CD4-positive, alpha-beta T cell (primary cell): ENCODE data around the gene SLC5A11. TPM values are rescaled to one million over a fixed set of nuclear protein-coding genes. Genes with fewer than 3 reads are reported as not detected.

ENCODE experiments used
- ATAC-seq: fragments of 200-7000 bp; cut with Tn5 transposase; one replicate; pipeline ENCODE4 v1.10.0; 2022; ENCODE audit warnings: mild to moderate bottlenecking; ENCODE audit not compliant: poor library complexity
- CTCF ChIA-PET: fragments of 350-600 bp; sonication (Branson Sonifier 250); formaldehyde crosslinking; loops from one replicate; lab custom pipeline; 2021; ENCODE audit warnings: antibody characterized with exemption, inconsistent platforms; lab: Charles Lee
- POLR2A ChIA-PET: fragments of 350-600 bp; sonication (Branson Sonifier 250); formaldehyde crosslinking; loops from one replicate; lab custom pipeline; 2021; ENCODE audit warnings: antibody characterized with exemption, inconsistent platforms; lab: Charles Lee
- DNase-seq, 14 experiments: peaks; one replicate each; pipeline ENCODE4 v3.0.0-alpha.2; 2013 to 2020; ENCODE audit warnings: mixed read lengths in 2 of 14
- H3K27ac ChIP-seq, 2 donors: one replicate each; pipeline versions ENCODE4 v1.5.1 to v1.7.0; 2013; ENCODE audit warnings: low read length in 2 of 2, low read depth in 1 of 2, mild to moderate bottlenecking in 1 of 2
- H3K27me3 ChIP-seq, 2 experiments: 1 replicate in 1 of 2; 2 replicates in 1 of 2; pipeline versions ENCODE4 v1.6.1 to v1.7.0; 2013; ENCODE audit warnings: low read length in 2 of 2, control low read depth in 1 of 2, mild to moderate bottlenecking in 1 of 2, moderate library complexity in 1 of 2; ENCODE audit not compliant: insufficient read depth in 2 of 2, control insufficient read depth in 1 of 2
- H3K36me3 ChIP-seq: one replicate; pipeline ENCODE4 v1.6.1; 2013; ENCODE audit warnings: low read length, control low read depth; ENCODE audit not compliant: insufficient read depth
- H3K4me1 ChIP-seq: one replicate; pipeline ENCODE4 v1.6.1; 2013; ENCODE audit warnings: low read length, control low read depth; ENCODE audit not compliant: insufficient read depth
- H3K4me3 ChIP-seq: one replicate; pipeline ENCODE4 v1.5.1; 2013; ENCODE audit warnings: mild to moderate bottlenecking, low read length, moderate library complexity
- H3K9me3 ChIP-seq, 2 experiments: 1 replicate in 1 of 2; 2 replicates in 1 of 2; pipeline versions ENCODE4 v1.6.1 to v1.7.0; 2013; ENCODE audit warnings: low read length in 2 of 2, mild to moderate bottlenecking in 2 of 2, control low read depth in 1 of 2, moderate library complexity in 1 of 2; ENCODE audit not compliant: control insufficient read depth in 1 of 2, insufficient read depth in 1 of 2
- H3K27ac Mint-ChIP-seq: one replicate; pipeline ENCODE4 v1.8.0; 2020; ENCODE audit warnings: mixed read lengths
- H3K27me3 Mint-ChIP-seq: one replicate; pipeline ENCODE4 v1.8.0; 2021; ENCODE audit warnings: mixed read lengths
- H3K36me3 Mint-ChIP-seq: one replicate; pipeline ENCODE4 v1.8.0; 2021; ENCODE audit warnings: low read depth, mixed read lengths
- H3K4me1 Mint-ChIP-seq: one replicate; pipeline ENCODE4 v1.8.0; 2021; ENCODE audit warnings: low read depth, mixed read lengths
- H3K4me3 Mint-ChIP-seq: one replicate; pipeline ENCODE4 v1.8.0; 2020; ENCODE audit warnings: mild to moderate bottlenecking, mixed read lengths
- H3K9me3 Mint-ChIP-seq: one replicate; pipeline ENCODE4 v1.8.0; 2020; ENCODE audit warnings: mixed read lengths
- intact Hi-C, 2 experiments: fragments of 100-400 bp; cut with DNase I in 1 of 2; cut with micrococcal nuclease in 1 of 2; formaldehyde crosslinking; loops; one replicate each; pipeline versions ENCODE4 v1.15.1 to v1.9.0; 2023 to 2025; cut with DNase I, micrococcal nuclease
- total RNA-seq, 174 experiments: library from RNA in 2 of 174; stranded (reverse) in 2 of 174; gene quantifications; one replicate each; pipeline ENCODE4 v1.2.3 and lab custom pipeline; 2021 to 2026
- TF ChIP-seq, protein P1 (sequence below): fragments of 200-600 bp; IDR thresholded peaks from one replicate; pipeline ENCODE4 v1.8.0; 2022; ENCODE audit warnings: antibody characterized with exemption, mild to moderate bottlenecking

SLC5A11 gene
- total RNA-seq, 2 experiments from 2014 or later = 0.11 to 0.44 TPM

DNA sequence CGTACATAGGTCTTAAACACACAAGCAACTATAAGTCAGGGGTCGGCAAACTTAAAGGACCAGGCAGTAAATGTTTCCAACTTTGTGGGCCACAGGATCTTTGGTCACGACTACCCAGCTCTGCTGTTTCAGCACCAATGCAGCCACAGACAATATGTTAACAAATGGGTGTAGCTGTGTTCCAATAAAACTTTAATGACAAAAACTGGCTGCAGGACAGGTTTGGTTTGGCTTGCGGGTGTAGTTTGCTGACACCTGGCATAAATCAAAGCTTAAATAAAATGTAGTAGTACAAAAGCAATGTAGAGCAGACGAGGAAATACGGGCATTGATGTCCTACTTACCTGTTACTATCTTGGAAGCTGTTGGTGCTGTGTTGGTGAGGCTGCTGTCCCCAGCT lies 84.7 kb downstream of the SLC5A11 start:
- Histone ChIP-seq H3K4me3 (no peak overlapping the region), H3K36me3 (peaks cover 73% of the 10 kb centered on the region), H3K9me3 (no peaks in the 10 kb centered on the region), H3K4me1 (no peaks in the 10 kb centered on the region), H3K27ac (no peak overlapping the region), H3K27me3 (no peaks in the 10 kb centered on the region)
- no peak overlapping the region for H3K4me3 Mint-ChIP-seq
- DNase-seq = no peak
- H3K4me1 Mint-ChIP-seq = no peaks in the 10 kb centered on the region
- ChIA-PET CTCF (no interaction called here), POLR2A (interaction anchor here (1.2 kb wide), 1 partner anchor 119 kb away, joined by 3 read pairs; no protein-coding TSS in a partner anchor)
- H3K27ac Mint-ChIP-seq = no peak overlapping the region
- peaks cover 90% of the 10 kb centered on the region for H3K36me3 Mint-ChIP-seq
- intact Hi-C loops = no loop called here
- TF ChIP-seq, protein P1, sequence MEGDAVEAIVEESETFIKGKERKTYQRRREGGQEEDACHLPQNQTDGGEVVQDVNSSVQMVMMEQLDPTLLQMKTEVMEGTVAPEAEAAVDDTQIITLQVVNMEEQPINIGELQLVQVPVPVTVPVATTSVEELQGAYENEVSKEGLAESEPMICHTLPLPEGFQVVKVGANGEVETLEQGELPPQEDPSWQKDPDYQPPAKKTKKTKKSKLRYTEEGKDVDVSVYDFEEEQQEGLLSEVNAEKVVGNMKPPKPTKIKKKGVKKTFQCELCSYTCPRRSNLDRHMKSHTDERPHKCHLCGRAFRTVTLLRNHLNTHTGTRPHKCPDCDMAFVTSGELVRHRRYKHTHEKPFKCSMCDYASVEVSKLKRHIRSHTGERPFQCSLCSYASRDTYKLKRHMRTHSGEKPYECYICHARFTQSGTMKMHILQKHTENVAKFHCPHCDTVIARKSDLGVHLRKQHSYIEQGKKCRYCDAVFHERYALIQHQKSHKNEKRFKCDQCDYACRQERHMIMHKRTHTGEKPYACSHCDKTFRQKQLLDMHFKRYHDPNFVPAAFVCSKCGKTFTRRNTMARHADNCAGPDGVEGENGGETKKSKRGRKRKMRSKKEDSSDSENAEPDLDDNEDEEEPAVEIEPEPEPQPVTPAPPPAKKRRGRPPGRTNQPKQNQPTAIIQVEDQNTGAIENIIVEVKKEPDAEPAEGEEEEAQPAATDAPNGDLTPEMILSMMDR = no peak
- H3K9me3 Mint-ChIP-seq = no peaks in the 10 kb centered on the region
- H3K27me3 Mint-ChIP-seq = no peaks in the 10 kb centered on the region
- ATAC-seq = no peak

DNA sequence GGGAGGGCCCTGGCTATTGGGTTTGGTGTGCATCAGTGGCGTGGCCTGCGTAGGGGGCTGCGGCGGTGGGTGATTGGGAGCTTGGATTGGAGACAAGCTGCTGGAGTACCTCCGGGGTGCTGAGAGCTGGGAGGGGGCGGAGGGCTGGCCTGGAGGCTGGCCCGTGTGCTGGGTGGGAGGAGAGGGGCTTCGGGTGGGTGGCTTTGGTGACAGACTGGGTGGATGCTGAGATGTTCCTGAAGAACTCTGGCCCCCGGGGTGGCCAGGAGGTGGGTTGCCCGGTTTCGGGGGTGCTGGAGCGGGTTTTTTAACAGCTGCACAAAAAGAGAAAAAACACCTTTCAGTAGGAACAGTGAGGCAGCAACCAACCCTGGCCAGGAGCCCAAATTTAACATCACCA lies 85.3 kb downstream of the SLC5A11 start:
- Histone ChIP-seq H3K36me3 (peaks cover 79% of the 10 kb centered on the region), H3K27me3 (no peaks in the 10 kb centered on the region), H3K27ac (no peak overlapping the region), H3K9me3 (no peaks in the 10 kb centered on the region), H3K4me3 (no peak overlapping the region), H3K4me1 (no peaks in the 10 kb centered on the region)
- no peaks in the 10 kb centered on the region for H3K9me3 Mint-ChIP-seq
- no peak overlapping the region for H3K27ac Mint-ChIP-seq
- ChIA-PET POLR2A (interaction anchor here (1.2 kb wide), 1 partner anchor 118 kb away, joined by 3 read pairs; no protein-coding TSS in a partner anchor), CTCF (no interaction called here)
- ATAC-seq (no peak), DNase-seq (no peak)
- H3K4me1 Mint-ChIP-seq = no peaks in the 10 kb centered on the region
- intact Hi-C loops = no loop called here
- H3K4me3 Mint-ChIP-seq = no peak overlapping the region
- TF ChIP-seq, protein P1 = no peak
- H3K27me3 Mint-ChIP-seq = no peaks in the 10 kb centered on the region
- H3K36me3 Mint-ChIP-seq = peaks cover 93% of the 10 kb centered on the region

DNA sequence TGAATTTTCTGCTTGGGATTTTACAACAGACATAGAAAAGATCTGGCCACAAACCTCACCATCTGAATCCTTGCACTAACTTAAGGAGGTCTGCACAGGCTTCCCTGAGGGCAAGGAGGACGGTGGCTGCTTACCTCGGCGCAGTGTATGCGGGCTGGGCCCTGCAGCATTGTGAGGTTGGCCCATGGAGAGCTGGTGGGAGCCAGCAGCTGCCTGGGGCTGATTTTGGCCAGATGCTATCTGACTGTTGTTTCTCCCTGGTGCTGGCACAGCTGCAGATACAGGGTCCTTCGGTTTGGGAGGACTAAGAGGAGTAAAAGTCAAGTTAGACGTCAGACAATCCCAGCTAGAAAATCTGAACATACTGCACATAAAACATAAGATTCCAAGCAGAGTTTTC lies 89.6 kb downstream of the SLC5A11 start:
- Histone ChIP-seq H3K27ac (no peak overlapping the region), H3K4me1 (no peaks in the 10 kb centered on the region), H3K36me3 (peaks cover 76% of the 10 kb centered on the region), H3K9me3 (no peaks in the 10 kb centered on the region), H3K4me3 (no peak overlapping the region), H3K27me3 (no peaks in the 10 kb centered on the region)
- H3K4me1 Mint-ChIP-seq = no peaks in the 10 kb centered on the region
- DNase-seq (no peak), ATAC-seq (no peak)
- TF ChIP-seq, protein P1 = no peak
- no peak overlapping the region for H3K4me3 Mint-ChIP-seq
- H3K27me3 Mint-ChIP-seq = no peaks in the 10 kb centered on the region
- peaks cover 81% of the 10 kb centered on the region for H3K36me3 Mint-ChIP-seq
- intact Hi-C loops = no loop called here
- no peaks in the 10 kb centered on the region for H3K9me3 Mint-ChIP-seq
- ChIA-PET CTCF (no interaction called here), POLR2A (no interaction called here)
- no peak overlapping the region for H3K27ac Mint-ChIP-seq
